Measurements from ENCODE around the gene BMPER. TPM values are rescaled to one million over a fixed set of nuclear protein-coding genes. Genes with fewer than 3 reads are reported as not detected.
A peak's percentile ranks its signal among the peaks of the same experiment; 100 is the strongest.

Gene BMPER
- total RNA-seq, 4 donors from 2014 or later = 0.65 to 6.5 (median 3.5) TPM

DNA sequence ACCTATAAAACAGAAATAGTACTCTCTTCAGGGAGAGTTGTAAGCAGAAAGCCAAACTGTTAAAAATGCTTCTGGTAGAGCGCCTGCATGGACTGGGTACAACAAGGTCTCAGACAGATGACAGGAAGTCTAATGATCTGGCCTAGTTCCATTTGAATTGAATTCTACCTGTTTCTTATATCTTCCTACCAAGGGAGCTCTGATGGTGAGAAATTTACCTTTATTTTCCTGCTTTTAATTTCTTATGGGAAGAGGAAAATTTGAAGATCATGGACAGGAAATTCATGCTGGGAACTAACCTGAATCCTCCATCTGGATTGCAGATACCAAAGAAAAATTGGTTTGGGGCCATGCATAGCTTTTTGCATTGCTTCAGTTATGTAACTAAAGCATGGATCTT lies 63.3 kb downstream of the BMPER start:
- Histone ChIP-seq H3K4me3 (no peak overlapping the region), H3K27me3 (no peaks in the 10 kb centered on the region), H3K9me3 (no peaks in the 10 kb centered on the region), H3K27ac (replicated peaks in 1 of 4) (no peak overlapping the region), H3K36me3 (no peaks in the 10 kb centered on the region), H3K4me1 (peaks cover 0 to 13% (median 5%) of the 10 kb centered on the region in 4 donors)
- 100% methylated on average over 1 of the region's 1 CpG for WGBS
- no peak for TF ChIP-seq POLR2AphosphoS5 (IDR thresholded peaks at IDR 0.05)
- no peak for TF ChIP-seq EP300 (IDR thresholded peaks at IDR 0.05)
- TF ChIP-seq, protein P1, sequence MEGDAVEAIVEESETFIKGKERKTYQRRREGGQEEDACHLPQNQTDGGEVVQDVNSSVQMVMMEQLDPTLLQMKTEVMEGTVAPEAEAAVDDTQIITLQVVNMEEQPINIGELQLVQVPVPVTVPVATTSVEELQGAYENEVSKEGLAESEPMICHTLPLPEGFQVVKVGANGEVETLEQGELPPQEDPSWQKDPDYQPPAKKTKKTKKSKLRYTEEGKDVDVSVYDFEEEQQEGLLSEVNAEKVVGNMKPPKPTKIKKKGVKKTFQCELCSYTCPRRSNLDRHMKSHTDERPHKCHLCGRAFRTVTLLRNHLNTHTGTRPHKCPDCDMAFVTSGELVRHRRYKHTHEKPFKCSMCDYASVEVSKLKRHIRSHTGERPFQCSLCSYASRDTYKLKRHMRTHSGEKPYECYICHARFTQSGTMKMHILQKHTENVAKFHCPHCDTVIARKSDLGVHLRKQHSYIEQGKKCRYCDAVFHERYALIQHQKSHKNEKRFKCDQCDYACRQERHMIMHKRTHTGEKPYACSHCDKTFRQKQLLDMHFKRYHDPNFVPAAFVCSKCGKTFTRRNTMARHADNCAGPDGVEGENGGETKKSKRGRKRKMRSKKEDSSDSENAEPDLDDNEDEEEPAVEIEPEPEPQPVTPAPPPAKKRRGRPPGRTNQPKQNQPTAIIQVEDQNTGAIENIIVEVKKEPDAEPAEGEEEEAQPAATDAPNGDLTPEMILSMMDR (IDR thresholded peaks at IDR 0.05) = no peak
- TF ChIP-seq POLR2A (IDR thresholded peaks at IDR 0.05; ENCODE audit: low read depth) = no peak
- no peak for DNase-seq (ENCODE audit: extremely low spot score)
- intact Hi-C loops (cut with DNase I) = no loop called here

DNA sequence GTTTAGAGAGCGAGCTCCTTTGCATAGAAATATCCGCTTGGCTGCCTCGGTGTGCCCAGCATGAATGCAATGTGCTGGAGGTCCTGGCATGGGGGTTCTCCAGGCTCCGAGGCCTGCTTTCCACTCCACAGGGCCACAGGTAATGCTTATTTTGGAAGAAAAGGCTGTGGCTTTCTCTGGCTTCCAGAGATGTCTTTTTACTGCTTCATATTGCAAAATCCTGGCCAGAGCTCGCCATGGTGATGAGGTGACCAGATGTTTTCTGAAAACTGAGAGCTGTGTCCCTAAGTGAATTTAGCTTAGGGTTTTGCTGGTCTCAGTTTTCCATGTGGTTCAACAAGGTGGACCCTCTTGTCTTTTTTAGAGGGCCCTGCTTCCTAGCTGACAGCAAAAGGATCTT lies 65.2 kb downstream of the BMPER start:
- H3K9me3 ChIP-seq = no peaks in the 10 kb centered on the region
- H3K36me3 ChIP-seq = peaks cover 0 to 5% (median 0%) of the 10 kb centered on the region in 4 donors
- H3K27ac ChIP-seq (replicated peaks in 1 of 4) = no peak overlapping the region
- no peaks in the 10 kb centered on the region for H3K27me3 ChIP-seq
- 95% methylated on average over 4 of the region's 5 CpGs for WGBS
- H3K4me3 ChIP-seq = no peak overlapping the region
- no peak for DNase-seq (ENCODE audit: extremely low spot score)
- H3K4me1 ChIP-seq = peaks cover 0 to under 1% (median 0%) of the 10 kb centered on the region in 4 donors
- intact Hi-C loops (cut with DNase I) = no loop called here
- TF ChIP-seq, protein P1 (IDR thresholded peaks at IDR 0.05) = no peak
- TF ChIP-seq POLR2A (IDR thresholded peaks at IDR 0.05; ENCODE audit: low read depth) (no peak), POLR2AphosphoS5 (IDR thresholded peaks at IDR 0.05) (no peak), EP300 (IDR thresholded peaks at IDR 0.05) (no peak)

DNA sequence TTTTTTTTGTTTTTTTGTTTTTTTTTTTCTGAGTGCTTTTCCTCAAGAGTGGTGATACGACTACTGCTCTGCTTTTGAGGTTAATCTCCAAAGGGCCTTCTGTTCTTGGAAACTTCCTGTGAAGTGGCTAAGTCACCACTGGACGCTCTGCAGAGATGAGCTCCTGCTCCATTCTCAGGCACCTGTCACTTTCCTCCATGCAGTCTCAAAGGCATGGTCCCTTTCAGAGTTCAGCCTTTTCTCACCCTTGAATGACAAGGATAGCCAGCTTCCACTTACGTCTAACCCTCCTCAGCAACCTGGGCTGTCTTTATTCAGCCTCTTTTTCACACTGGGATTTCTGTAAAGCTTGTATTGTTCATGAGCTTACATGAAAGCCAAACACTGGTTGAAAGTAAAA lies 65.8 kb downstream of the BMPER start:
- no peak overlapping the region for H3K27ac ChIP-seq (replicated peaks in 1 of 4)
- peaks cover 0 to 5% (median 0%) of the 10 kb centered on the region in 4 donors for H3K36me3 ChIP-seq
- H3K27me3 ChIP-seq = no peaks in the 10 kb centered on the region
- 93% methylated on average over 3 of the region's 3 CpGs for WGBS
- DNase-seq (ENCODE audit: extremely low spot score) = no peak
- no peaks in the 10 kb centered on the region for H3K4me1 ChIP-seq
- TF ChIP-seq POLR2AphosphoS5 (IDR thresholded peaks at IDR 0.05) (no peak), POLR2A (IDR thresholded peaks at IDR 0.05; ENCODE audit: low read depth) (no peak), EP300 (IDR thresholded peaks at IDR 0.05) (no peak)
- TF ChIP-seq, protein P1 (IDR thresholded peaks at IDR 0.05) = no peak
- H3K4me3 ChIP-seq = no peak overlapping the region
- H3K9me3 ChIP-seq = no peaks in the 10 kb centered on the region
- intact Hi-C loops (cut with DNase I) = no loop called here

DNA sequence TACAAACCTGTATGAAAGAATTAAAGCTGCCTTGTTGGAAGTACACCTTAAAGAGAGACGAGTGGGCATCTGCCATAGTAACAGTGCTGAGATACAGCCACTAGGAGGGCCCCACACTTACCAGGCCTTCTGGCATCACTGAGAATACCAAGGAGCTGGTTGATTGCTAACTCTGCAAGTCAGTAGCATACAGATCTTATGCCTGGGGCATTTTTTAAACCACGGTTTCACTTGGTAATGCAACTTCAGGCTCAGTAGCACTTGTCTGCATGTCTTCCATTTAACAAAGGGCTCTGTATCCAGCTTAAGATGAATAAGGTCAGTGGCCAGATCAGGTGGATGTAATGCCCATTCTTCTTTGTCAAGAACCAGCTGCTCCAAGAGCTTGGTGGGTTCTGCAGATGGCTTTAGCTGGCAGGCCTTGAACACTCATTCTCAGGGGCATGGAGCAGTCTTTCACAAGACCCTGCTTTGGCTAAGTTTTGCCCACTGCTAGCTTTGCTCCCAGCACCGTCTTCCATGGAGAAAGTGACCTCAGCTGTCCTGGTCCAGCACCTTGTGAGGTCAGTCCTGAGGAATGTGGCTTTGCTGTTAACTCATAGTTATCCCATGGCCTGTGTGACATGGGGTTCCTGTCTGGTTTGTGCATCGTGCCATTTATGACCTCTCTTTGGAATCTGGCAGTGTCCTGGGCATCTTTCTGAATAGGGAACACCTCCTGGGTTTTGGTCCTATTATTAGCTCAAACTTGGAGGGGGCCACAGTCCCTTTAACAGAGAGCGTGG lies 68.1 kb downstream of the BMPER start:
- H3K27me3 ChIP-seq = no peaks in the 10 kb centered on the region
- H3K9me3 ChIP-seq = no peaks in the 10 kb centered on the region
- peak; percentile 83 for DNase-seq (ENCODE audit: extremely low spot score)
- WGBS = 68% methylated on average over 4 of the region's 5 CpGs
- H3K36me3 ChIP-seq = peaks cover 0 to 5% (median 0%) of the 10 kb centered on the region in 4 donors
- intact Hi-C loops (cut with DNase I) = no loop called here
- TF ChIP-seq EP300 (IDR thresholded peaks at IDR 0.05) (no peak), POLR2AphosphoS5 (IDR thresholded peaks at IDR 0.05) (no peak), POLR2A (IDR thresholded peaks at IDR 0.05; ENCODE audit: low read depth) (no peak)
- TF ChIP-seq, protein P1 (IDR thresholded peaks at IDR 0.05) = no peak
- no peak overlapping the region for H3K27ac ChIP-seq (replicated peaks in 1 of 4)
- H3K4me1 ChIP-seq = no peaks in the 10 kb centered on the region
- H3K4me3 ChIP-seq = no peak overlapping the region

Data from esophagus muscularis mucosa (tissue), 4 donors.